Measurements from ENCODE around the gene SCOC.

SCOC gene

DNA sequence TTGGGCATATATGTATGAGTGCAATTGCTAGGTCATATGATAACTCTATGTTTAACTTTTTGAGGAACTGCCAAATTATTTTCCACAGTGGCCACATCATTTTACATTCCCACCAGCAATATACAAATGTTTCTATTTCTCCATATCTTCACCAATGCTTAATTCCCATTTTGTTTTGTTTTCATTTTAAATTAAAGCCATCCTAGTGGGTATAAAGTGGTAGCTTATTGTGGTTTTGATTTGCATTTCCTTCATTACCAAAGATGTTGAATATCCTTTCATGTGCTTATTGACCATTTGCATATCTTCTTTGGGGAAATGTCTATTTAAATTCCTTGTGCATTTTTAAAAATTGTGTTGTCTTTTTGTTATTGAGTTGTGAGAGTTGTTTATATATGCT, 36.7 kb upstream of the SCOC start:
- TF ChIP-seq EZH2 (IDR thresholded peaks at IDR 0.05): no peak
- TF ChIP-seq FOXP2 (optimal IDR thresholded peaks at IDR 0.05; ENCODE audit: control extremely low read depth, extremely low read length, insufficient read depth): no peak
- no peak for TF ChIP-seq POLR2AphosphoS5 (IDR thresholded peaks at IDR 0.05; ENCODE audit: borderline replicate concordance, low read depth, low read length)
- no peak for DNase-seq (ENCODE audit: low read depth, low spot score)
- Histone ChIP-seq H3K4me3 (no peak overlapping the region), H3K27ac (no peak overlapping the region), H3K36me3 (ENCODE audit: insufficient read depth, low read length) (no peaks in the 10 kb centered on the region), H3K9me3 (ENCODE audit: low read depth, low read length) (peaks cover 6% of the 10 kb centered on the region; the same call in 1 of the 2 replicates), H3K9ac (ENCODE audit: insufficient read length) (no peak overlapping the region)

- TF ChIP-seq POLR2AphosphoS5 (IDR thresholded peaks at IDR 0.05; ENCODE audit: borderline replicate concordance, low read depth, low read length) (no peak), EZH2 (IDR thresholded peaks at IDR 0.05) (no peak), FOXP2 (optimal IDR thresholded peaks at IDR 0.05; ENCODE audit: control extremely low read depth, extremely low read length, insufficient read depth) (no peak)
- H3K27ac ChIP-seq: no peak overlapping the region
- H3K9me3 ChIP-seq (ENCODE audit: low read depth, low read length): no peaks in the 10 kb centered on the region
- H3K9ac ChIP-seq (ENCODE audit: insufficient read length): no peak overlapping the region
- DNase-seq (ENCODE audit: low read depth, low spot score): no peak
- H3K4me3 ChIP-seq: no peak overlapping the region
- H3K36me3 ChIP-seq (ENCODE audit: insufficient read depth, low read length): no peaks in the 10 kb centered on the region
Observed at GRCh38 chr4:140342620-140343019, 30.8 kb upstream of the SCOC start.

- no peak overlapping the region for H3K27ac ChIP-seq
- no peak overlapping the region for H3K4me3 ChIP-seq
- DNase-seq (ENCODE audit: low read depth, low spot score): no peak
- no peaks in the 10 kb centered on the region for H3K36me3 ChIP-seq (ENCODE audit: insufficient read depth, low read length)
- no peaks in the 10 kb centered on the region for H3K9me3 ChIP-seq (ENCODE audit: low read depth, low read length)
- no peak for TF ChIP-seq EZH2 (IDR thresholded peaks at IDR 0.05)
- no peak for TF ChIP-seq POLR2AphosphoS5 (IDR thresholded peaks at IDR 0.05; ENCODE audit: borderline replicate concordance, low read depth, low read length)
- no peak for TF ChIP-seq FOXP2 (optimal IDR thresholded peaks at IDR 0.05; ENCODE audit: control extremely low read depth, extremely low read length, insufficient read depth)
- no peak overlapping the region for H3K9ac ChIP-seq (ENCODE audit: insufficient read length)
Observed at GRCh38 chr4:140343303-140343702, 30.1 kb upstream of the SCOC start.

GRCh38 chr4:140344101-140344500, 29.3 kb upstream of the SCOC start:
- TF ChIP-seq FOXP2 (optimal IDR thresholded peaks at IDR 0.05; ENCODE audit: control extremely low read depth, extremely low read length, insufficient read depth): no peak
- no peak for TF ChIP-seq EZH2 (IDR thresholded peaks at IDR 0.05)
- no peak for TF ChIP-seq POLR2AphosphoS5 (IDR thresholded peaks at IDR 0.05; ENCODE audit: borderline replicate concordance, low read depth, low read length)
- H3K27ac ChIP-seq: no peak overlapping the region
- H3K36me3 ChIP-seq (ENCODE audit: insufficient read depth, low read length): no peaks in the 10 kb centered on the region
- DNase-seq (ENCODE audit: low read depth, low spot score): no peak
- H3K9me3 ChIP-seq (ENCODE audit: low read depth, low read length): no peaks in the 10 kb centered on the region
- no peak overlapping the region for H3K4me3 ChIP-seq
- no peak overlapping the region for H3K9ac ChIP-seq (ENCODE audit: insufficient read length)

DNA sequence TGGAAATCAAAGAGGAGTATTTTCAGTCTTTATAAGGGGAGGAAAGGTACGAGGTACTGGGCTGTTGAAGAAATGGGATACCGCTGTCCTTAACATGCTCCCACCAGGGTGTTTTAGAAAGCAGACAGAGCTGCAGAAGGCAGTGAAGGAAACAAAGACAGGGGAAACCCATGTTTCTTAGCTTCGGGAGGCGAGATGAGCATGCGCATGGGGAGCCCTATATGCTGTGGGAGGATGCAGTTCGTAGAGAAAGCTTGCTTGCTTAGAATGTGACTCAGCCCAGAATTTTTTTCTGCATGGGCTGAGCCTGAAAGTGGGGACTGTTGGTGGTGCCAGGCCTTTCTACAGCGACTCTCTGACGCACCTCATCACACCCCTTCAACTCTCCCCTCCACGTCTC, 28.8 kb upstream of the SCOC start:
- no peak for DNase-seq (ENCODE audit: low read depth, low spot score)
- H3K4me3 ChIP-seq: no peak overlapping the region
- TF ChIP-seq EZH2 (IDR thresholded peaks at IDR 0.05) (no peak), POLR2AphosphoS5 (IDR thresholded peaks at IDR 0.05; ENCODE audit: borderline replicate concordance, low read depth, low read length) (no peak), FOXP2 (optimal IDR thresholded peaks at IDR 0.05; ENCODE audit: control extremely low read depth, extremely low read length, insufficient read depth) (no peak)
- no peaks in the 10 kb centered on the region for H3K9me3 ChIP-seq (ENCODE audit: low read depth, low read length)
- H3K9ac ChIP-seq (ENCODE audit: insufficient read length): no peak overlapping the region
- H3K27ac ChIP-seq: no peak overlapping the region
- H3K36me3 ChIP-seq (ENCODE audit: insufficient read depth, low read length): no peaks in the 10 kb centered on the region

DNA sequence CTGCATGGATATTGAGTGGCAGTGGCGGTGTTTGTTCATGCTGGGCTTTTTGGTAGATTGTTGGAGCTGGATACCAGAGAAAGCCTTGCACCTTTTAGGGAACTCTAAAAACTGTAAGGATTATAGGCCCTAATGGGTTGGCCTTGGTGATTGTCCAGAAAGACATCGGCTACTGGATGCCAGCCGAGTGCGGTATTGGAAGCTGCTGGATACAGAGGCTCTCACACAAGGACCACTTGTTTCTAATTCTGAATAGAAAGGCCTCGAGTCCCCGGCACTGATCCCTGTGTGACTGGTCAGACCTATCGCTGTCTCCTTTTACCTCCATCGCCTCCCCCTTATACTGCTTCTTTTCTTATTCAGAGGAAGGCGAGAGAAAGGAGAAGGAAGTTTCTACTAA, 27.3 kb upstream of the SCOC start:
- Histone ChIP-seq H3K9ac (ENCODE audit: insufficient read length) (no peak overlapping the region), H3K4me3 (no peak overlapping the region), H3K27ac (no peak overlapping the region), H3K36me3 (ENCODE audit: insufficient read depth, low read length) (no peaks in the 10 kb centered on the region), H3K9me3 (ENCODE audit: low read depth, low read length) (no peaks in the 10 kb centered on the region)
- no peak for TF ChIP-seq FOXP2 (optimal IDR thresholded peaks at IDR 0.05; ENCODE audit: control extremely low read depth, extremely low read length, insufficient read depth)
- no peak for TF ChIP-seq EZH2 (IDR thresholded peaks at IDR 0.05)
- TF ChIP-seq POLR2AphosphoS5 (IDR thresholded peaks at IDR 0.05; ENCODE audit: borderline replicate concordance, low read depth, low read length): no peak
- DNase-seq (ENCODE audit: low read depth, low spot score): no peak

- TF ChIP-seq EZH2 (IDR thresholded peaks at IDR 0.05): no peak
- TF ChIP-seq POLR2AphosphoS5 (IDR thresholded peaks at IDR 0.05; ENCODE audit: borderline replicate concordance, low read depth, low read length): no peak
- TF ChIP-seq FOXP2 (optimal IDR thresholded peaks at IDR 0.05; ENCODE audit: control extremely low read depth, extremely low read length, insufficient read depth): no peak
- DNase-seq (ENCODE audit: low read depth, low spot score): no peak
- H3K4me3 ChIP-seq: no peak overlapping the region
Observed at GRCh38 chr4:140349816-140350215, 23.6 kb upstream of the SCOC start.

DNA sequence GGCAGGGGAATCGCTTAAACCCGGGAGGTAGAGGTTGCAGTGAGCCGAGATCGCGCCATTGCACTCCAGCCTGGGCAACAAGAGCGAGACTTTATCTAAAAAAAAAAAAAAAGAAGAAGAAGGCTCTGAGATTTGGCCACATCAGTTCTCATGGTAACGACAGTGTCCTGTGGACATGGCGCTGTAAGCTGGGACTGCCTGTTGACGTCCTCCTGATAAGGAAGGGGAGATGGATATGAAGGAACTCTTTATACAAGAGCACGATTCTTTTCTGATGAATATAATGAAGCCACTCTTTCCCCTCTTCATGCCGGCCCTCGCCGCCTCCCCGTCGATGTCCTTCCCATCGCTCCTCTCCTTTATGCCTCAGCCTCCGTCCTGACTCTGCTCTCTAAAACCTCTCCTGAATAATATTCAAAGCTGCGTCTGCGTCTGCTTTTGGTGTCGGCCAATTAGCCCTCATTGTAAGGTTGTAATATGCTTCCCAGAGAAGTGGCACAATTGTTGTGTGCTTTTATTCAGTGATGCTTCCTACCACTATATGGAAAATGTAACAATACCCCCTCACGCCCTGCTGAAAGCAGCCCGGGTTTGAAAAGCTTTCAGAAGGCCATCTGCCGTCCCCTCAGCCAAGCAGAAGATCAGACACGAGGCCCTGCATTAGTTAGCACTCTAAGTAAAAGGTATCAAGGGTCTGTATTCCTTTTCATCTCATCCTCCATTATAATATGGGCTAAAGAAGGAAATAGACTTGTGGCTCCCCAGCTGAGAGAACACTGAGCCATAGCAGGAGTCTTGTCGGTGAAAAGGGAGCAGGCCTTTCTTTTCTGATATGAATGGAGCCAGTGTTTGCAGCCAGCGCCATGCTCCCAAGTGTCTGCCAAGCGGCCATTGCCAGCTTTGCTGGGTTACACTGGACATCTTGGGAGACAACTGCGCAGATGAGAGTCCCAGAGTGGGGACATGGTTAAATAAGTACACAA, 22.1 kb upstream of the SCOC start:
- Histone ChIP-seq H3K9me3 (ENCODE audit: low read depth, low read length) (no peaks in the 10 kb centered on the region), H3K27ac (no peak overlapping the region), H3K9ac (ENCODE audit: insufficient read length) (no peak overlapping the region), H3K4me3 (no peak overlapping the region), H3K36me3 (ENCODE audit: insufficient read depth, low read length) (no peaks in the 10 kb centered on the region)
- TF ChIP-seq FOXP2 (optimal IDR thresholded peaks at IDR 0.05; ENCODE audit: control extremely low read depth, extremely low read length, insufficient read depth): no peak
- TF ChIP-seq POLR2AphosphoS5 (IDR thresholded peaks at IDR 0.05; ENCODE audit: borderline replicate concordance, low read depth, low read length): no peak
- DNase-seq (ENCODE audit: low read depth, low spot score): no peak

More at GRCh38 chr4:140349816-140350215, 23.6 kb upstream of the SCOC start:
- Histone ChIP-seq H3K9ac (ENCODE audit: insufficient read length) (no peak overlapping the region), H3K36me3 (ENCODE audit: insufficient read depth, low read length) (no peaks in the 10 kb centered on the region), H3K9me3 (ENCODE audit: low read depth, low read length) (no peaks in the 10 kb centered on the region), H3K27ac (no peak overlapping the region)

All from SK-N-MC (cell line).